GM18502 (cell line): ENCODE measurements around the gene NHS.

Source experiments
- ATAC-seq: cut with Tn5 transposase; IDR thresholded peaks from one replicate; pipeline ENCODE4 v1.9.1; 2021; ENCODE audit warnings: mild to moderate bottlenecking; ENCODE audit not compliant: unreplicated experiment, poor library complexity

Gene NHS

DNA sequence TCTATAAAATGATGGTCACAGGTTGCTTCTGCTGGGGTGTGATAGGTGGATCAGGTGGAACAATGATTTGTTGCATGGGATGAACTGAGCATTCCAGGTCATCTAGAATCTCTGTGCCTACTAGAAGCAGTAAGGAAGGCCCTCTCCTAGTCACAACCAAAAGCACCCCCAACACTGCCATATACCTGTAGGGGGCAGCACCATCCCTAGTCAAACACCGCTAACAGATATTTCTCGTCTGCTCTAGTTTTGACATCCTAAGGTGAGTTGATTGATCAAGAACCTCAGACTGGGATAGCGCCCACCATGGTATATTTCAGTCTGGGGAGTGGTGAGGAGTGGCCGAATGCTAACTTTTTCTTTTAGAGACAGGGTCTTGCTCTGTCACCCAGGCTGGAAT lies 160.2 kb downstream of the NHS start:
- ATAC-seq = peak; percentile 86

GRCh38 chrX:17537723-17538243 lies 162.8 kb downstream of the NHS start:
- ATAC-seq = no peak

- no peak for ATAC-seq
These were observed 167.1 kb downstream of the NHS start for GRCh38 chrX:17542123-17542522.

- no peak for ATAC-seq
These were observed 169.8 kb downstream of the NHS start for GRCh38 chrX:17544821-17545220.

- ATAC-seq = no peak
These were observed 171.4 kb downstream of the NHS start for GRCh38 chrX:17546356-17546755.

- ATAC-seq = peak; percentile 80
These were observed 172.7 kb downstream of the NHS start for GRCh38 chrX:17547658-17548057.

DNA sequence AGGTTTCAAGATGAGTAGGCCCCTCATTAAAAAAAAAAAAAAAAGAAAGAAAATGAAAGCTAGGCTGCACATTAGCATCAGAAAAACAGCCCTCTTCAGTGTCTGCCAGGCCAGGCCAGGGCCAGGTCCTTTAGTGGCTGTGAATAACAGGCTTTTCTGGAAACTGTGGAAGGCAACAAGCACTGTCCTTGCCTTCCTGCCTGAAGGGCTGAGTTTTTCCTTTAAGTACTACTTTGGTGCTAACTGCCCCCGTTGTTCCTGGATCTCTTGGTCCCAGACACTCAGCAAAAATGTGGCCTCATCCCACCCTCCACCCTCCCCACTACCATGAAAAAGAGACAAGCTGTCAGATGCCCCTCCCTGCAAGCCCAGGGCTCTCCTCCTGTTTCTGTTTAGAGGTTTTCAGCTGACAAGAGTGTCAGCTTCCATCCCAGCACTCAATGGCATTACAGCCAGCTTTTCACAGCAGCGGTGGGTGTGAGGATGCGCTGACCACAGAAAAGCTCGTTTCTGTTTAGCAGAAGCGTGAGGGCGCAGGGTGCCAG lies 174.2 kb downstream of the NHS start:
- no peak for ATAC-seq

DNA sequence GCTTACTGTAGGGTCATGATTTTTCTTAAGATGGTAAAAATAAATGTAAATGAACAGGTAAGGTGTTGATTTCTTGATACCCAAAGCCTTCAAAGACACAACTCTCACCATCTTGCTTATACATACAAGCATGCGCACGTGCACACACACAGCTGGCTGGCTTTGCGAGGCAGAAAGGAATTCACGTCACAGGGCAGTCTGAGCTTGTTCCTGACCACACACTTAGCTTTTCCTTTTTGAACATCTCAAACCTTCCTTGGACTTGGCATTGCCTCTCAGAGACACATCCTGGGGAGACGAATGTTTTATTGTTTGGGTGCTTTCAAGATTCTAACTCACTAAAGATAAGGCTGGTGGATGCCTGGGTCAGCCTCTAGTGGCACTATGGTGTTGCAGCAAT lies 175.0 kb downstream of the NHS start:
- no peak for ATAC-seq

- no peak for ATAC-seq
These were observed 177.1 kb downstream of the NHS start for GRCh38 chrX:17552044-17552650.

DNA sequence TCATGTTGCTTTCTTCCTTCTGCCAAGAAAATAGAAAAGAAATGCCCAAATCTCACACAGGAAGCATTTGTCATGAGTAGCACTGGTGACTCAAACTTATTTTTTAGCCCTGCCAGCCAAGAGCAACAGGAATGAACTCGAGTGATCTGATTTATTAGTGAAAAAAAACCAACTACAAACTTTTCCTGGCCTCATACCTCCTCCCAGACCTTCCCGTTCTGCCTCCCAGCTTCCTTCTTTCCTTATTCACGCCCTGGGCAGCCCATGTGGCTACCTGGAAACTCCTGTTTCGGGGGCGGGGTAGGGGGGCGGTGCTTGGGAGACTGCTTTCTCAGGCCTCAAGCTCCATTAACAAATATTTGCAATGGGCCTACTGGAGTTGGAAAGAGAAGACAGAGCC lies 178.5 kb downstream of the NHS start:
- no peak for ATAC-seq

- ATAC-seq = no peak
These were observed 179.0 kb downstream of the NHS start for GRCh38 chrX:17553961-17554482.

GRCh38 chrX:17554914-17555313 lies 179.9 kb downstream of the NHS start:
- ATAC-seq = no peak

DNA sequence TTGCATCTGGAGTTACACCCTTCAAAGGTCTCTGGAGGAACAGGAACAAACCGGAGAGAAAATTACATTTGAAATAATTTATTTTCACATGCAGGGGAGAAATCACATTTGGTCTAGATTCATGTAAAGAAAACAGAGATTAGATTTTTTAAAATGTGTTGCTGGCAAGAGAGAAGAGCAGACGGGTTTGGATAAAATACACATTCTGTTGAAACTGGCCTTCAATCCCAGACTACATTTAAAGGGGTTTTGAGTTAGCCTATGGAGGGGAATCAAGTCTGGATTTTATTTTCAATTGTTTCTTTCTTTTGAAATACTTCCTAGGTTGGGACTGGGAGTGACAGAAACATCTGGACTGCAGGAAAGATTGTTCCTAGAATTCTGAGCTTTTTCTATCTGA lies 180.8 kb downstream of the NHS start:
- no peak for ATAC-seq

DNA sequence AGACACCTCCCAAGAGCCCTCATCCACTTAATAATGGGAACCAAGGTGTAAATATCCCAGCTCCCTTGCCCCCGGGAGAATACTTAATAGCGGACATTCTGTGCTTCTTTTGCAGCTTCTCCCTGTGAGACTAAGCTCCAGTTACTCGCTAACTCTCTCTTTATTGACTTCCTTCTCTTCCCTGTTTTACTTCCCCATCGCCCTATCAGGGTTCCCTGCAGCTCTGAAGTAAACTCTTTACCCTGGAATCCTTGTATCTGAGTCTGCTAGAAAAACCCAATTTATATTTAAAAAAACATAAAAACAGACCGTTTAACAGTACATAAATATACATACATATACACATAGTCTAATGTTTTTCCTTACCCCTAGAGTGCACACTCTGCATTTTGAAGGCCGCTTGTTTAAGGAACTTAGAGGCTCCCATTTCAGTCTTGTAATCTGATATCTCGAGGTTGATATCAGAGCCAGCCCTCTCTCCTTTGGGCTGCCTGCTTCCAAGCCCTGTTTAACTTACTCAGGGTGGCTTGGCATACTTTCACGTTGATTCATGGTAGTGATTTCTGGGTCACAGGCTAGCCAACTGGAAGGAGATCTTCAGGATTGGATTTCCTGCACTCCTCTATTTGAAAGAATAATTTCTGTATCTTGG lies 184.9 kb downstream of the NHS start:
- ATAC-seq = no peak

GRCh38 chrX:17560385-17560784 lies 185.4 kb downstream of the NHS start:
- ATAC-seq = no peak

- ATAC-seq = no peak
These were observed 188.1 kb downstream of the NHS start for GRCh38 chrX:17563076-17563475.

GRCh38 chrX:17563515-17563914 lies 188.5 kb downstream of the NHS start:
- no peak for ATAC-seq

- ATAC-seq = no peak
These were observed 189.8 kb downstream of the NHS start for GRCh38 chrX:17564689-17565409.

- ATAC-seq = no peak
These were observed 191.7 kb downstream of the NHS start for GRCh38 chrX:17566740-17567139.

DNA sequence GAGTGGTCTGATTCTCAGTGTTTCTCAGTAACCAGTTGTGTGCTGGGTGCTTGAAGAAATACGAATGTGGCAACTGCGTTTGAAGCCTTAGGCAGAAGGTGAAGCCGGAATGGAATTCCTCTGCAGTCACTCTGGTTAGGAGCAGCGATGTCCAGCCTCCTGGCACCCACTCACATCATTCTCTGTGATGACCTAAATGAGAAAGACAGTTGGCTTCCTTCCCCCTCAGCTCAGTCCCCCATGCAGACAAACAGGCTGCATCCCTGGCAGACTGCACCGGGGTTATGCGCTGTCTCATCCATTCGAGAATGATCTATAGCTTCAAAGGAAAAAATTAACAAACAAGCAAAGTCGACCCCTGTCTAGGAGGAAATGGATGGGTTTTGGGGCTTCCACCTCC lies 192.2 kb downstream of the NHS start:
- no peak for ATAC-seq

DNA sequence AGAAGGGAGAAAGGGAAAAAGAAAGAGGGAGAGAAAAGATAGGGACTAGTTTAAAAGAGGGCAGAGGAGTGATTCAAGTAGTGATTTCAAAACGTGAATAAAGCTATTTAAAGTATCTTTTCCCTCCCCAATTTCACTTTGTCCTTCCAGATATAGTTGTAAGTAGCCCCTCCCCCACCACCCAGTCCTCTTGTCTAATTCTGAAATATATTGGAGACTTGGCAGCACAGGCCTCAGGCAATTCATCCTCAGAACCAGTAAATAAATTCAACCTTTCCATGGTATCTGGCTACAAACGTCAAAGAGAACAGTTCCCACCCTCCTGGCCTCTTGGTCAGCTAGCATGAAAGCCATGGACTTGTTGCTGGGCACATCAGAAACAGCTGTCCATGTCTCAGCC lies 192.8 kb downstream of the NHS start:
- ATAC-seq = no peak
